NCI-H2107 (cell line): ENCODE data around the gene NCAPG2.

Source experiments
- DNase-seq: peaks from one replicate; lab custom pipeline; 2025; lab: John Stamatoyannopoulos, UW

Gene NCAPG2

DNA sequence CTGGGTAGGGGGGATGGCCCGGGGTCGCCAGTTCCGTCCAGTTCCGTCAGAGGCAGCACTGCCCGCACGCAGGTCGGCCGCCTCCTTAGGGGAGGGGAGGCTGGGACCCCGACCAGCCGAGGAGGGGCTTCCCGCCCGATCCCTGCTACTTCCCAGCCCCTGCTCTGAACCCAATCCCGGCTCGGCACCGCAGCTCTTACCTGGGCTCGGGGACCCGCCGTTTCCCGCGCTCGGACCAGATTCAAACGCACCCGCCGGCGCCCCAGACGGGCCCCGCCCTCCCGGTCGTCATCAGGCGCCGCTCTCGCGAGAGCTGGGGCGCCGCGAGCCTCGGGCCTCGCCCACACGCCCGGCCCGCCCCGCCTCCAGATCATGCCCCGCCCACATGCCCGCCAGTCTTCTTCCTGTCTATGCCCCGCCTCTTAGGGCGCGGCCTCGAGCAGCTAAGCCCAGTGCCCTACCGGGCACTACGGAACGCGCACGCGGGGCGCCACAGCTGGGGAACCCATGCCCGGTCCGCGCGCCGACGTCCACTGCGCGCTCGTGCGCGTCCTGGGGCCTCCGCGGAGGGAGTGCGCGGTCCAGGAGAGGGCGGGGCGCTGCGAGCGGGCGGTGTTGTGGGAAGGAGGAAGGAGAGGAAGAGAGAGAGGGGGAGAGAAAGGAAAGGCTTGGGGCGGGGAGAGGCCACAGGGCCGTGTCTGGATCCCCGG lies at the start of gene NCAPG2:
Gene NCAPG2 (minus strand): TSS at position 281 of the 710 bp plus-strand sequence. CDS start 2,905 bp downstream, outside the sequence.
- DNase-seq, result peak; percentile 98

DNA sequence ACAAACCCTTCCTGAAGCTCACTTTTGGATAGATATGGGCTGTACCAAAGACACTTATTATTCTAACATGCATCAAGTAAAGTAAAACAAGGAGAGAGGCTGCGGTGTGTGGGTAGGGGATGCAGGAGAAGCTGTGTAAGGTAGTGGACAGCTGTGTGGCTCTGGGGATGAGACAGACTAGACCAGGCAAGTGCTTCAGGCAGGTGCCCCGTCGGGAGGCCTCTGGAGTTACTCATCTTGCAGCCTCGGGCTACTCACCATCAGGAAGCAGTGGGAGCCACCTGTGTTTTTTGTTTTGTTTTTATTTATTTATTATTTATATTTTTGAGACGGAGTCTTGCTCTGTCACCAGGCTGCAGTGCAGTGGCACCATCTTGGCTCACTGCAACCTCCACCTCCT lies 49.3 kb upstream of the NCAPG2 start:
- no peak for DNase-seq

DNA sequence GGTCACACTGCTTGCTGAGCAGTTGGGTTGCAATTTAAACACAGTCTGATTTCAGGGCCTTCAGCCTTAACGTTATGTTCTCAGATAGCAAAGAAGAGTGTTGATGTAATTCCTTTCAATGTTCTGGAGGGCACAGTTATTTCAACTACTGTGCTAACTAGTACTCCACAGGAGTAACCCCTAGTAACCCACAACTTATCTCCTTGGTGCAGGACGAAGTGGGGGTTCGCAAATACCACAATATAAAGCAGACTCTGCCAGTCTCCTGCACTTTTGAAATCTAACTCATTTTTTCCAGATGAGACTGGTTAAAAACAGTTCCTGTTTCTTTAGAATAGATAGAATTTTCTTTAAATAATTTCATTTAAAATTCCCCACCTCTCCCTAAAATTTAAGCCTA lies 47.1 kb upstream of the NCAPG2 start:
- no peak for DNase-seq

GRCh38 chr7:158751199-158751598 lies 46.6 kb upstream of the NCAPG2 start:
- DNase-seq, result no peak

GRCh38 chr7:158750702-158751101 lies 46.1 kb upstream of the NCAPG2 start:
- DNase-seq, result no peak

DNA sequence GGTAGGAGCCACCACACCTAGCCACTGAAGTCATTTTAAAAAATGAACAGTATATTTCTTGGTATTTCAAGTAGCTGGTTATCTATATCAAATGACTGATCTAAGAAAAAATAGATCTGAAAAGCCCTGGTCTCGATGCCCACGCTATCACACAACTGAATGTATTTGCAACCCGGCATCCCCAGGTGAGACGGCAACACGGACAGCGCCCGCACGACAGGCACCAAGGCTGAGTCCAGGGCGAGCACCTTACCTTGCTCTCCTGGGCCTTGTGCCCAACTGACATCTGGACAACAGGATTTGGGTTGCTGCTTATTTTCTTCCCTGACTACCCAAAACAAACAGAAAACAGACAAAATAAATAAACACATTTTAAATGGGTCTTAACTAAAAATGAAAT lies 44.8 kb upstream of the NCAPG2 start:
- no peak for DNase-seq

DNA sequence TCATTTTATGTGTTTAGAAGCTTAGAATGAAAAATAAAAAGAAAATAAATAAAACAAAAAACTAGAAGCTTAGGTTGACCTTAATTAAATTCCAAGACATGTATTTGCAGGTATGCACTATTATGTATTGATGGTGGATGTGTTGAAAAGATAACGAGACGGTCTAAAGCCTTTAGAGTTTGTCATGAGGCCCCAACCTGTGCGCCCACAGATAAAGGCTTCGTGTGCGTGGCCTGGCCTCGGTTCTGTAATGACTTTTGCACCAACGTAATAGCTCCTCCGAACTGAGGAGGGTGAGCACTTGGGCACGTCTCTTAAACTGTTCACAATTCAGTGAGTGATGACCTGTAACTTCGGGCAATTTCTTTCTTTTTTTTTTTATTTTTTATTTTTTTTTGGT lies 43.7 kb upstream of the NCAPG2 start:
- no peak for DNase-seq

DNA sequence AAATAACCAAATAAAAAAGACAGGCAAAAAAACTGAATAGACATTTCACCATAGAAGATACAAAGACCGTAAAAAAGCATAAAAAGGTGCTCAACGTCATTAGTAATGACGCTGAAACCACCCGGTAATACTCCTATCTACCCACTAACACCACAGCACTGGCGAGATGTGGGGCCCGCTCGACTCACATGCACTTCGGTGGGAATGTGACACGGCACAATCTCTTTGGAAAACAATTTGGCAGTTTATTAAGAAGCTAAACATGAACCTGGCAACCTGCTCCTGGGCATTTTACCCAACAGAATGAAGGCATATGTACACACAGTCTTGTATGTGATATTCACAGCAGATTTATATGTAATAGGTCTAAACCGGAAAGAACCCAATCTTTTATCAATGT lies 42.8 kb upstream of the NCAPG2 start:
- no peak for DNase-seq

DNA sequence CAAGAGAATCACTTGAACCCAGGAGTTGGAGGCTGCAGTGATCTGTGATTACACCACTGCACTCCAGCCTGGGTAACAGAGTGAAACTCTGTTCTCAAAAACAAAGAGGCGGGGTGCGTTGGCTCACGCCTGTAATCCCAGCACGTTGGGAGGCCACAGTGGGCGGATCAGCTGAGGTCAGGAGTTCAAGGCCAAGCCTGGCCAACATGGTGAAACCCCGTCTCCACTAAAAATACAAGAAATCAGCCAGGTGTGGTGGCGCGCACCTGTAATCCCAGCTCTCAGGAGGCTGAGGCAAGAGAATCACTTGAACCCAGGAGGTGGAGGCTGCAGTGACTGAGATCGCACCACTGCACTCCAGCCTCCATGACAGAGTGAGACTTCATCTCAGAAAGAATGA lies 42.4 kb upstream of the NCAPG2 start:
- no peak for DNase-seq

DNA sequence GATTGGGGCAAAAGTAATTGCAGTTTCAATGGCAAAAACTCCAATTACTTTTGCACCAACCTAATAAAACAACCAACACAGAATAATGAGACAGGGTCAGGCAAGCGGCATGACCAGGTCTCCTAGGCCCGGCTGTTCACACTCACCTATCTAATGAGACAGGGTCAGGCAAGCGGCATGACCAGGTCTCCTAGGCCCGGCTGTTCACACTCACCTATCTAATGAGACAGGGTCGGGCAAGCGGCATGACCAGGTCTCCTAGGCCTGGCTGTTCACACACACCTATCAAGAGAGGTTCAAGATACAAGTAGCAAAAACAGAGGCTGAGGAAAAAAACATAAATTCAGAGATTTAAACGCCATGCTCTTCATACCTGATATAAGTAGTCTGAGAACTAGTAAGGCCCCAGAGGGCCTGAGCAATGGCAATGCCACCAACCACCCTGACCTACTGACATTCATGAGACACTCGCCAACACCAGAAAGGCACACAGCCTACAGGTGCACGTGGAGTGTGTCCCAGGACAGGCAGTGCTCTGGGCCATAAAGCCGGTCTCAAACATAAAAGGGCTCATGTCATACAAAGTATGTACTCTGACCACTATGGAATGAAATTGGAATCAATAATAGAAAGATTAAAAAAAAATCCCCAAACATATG lies 40.6 kb upstream of the NCAPG2 start:
- DNase-seq, result no peak

DNA sequence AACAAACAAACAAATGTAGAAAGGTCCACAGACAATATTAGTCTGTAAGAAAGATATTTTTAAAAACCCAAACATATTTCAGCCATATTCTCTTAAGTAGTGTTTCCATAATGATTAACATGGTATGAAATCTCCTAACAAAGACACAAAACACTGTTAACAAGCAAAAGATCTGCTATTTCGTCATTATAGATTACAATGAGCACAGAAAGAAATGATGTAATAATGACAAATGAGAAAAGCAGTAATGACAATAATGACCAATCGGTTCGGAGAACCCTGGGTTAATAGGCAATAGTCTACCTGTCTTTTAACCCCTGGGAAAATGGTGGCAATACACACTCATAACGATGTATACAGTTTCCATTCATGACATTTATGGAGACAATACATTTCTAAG lies 39.5 kb upstream of the NCAPG2 start:
- no peak for DNase-seq

- DNase-seq, result no peak
Observed at GRCh38 chr7:158743219-158743618, 38.6 kb upstream of the NCAPG2 start.

DNA sequence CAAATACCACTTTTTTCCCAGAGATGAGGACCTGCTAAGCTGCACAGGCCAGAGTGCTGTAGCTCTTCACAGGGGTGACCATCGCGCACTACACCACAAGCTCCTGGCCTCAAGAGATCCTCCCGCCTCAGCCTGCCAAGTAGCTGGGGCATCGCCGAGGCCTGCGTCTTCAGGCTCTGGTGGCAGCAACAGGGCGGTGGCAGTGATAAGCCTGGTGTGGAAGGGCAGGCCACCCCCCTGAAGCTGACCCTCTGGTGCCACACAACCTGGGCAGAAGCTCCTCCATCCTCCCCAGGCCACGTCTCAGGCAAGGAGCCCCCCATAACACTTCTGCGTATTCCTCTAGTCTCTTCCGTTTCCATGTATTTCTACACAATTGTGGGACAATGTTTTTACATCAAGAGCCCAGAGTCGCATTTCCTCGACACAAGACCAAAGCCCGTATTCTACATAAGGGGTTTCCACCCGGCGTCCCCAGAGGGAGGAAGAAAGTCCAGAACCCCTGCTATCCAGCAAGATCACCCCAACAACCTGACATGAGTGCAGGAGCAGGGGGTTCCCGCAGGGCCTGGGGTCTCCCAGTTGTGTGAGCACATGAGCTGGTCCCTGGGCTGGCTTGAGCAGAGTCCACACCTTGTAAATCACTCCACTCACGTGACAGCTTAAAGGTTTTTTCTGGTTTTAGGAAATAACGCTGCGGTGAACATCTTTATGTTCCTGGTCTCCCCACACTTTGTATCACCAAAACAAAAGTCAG lies 37.6 kb upstream of the NCAPG2 start:
- DNase-seq, result no peak

- DNase-seq, result no peak
Observed at GRCh38 chr7:158741294-158741666, 36.7 kb upstream of the NCAPG2 start.

GRCh38 chr7:158740657-158741293 lies 36.2 kb upstream of the NCAPG2 start:
- DNase-seq, result no peak

DNA sequence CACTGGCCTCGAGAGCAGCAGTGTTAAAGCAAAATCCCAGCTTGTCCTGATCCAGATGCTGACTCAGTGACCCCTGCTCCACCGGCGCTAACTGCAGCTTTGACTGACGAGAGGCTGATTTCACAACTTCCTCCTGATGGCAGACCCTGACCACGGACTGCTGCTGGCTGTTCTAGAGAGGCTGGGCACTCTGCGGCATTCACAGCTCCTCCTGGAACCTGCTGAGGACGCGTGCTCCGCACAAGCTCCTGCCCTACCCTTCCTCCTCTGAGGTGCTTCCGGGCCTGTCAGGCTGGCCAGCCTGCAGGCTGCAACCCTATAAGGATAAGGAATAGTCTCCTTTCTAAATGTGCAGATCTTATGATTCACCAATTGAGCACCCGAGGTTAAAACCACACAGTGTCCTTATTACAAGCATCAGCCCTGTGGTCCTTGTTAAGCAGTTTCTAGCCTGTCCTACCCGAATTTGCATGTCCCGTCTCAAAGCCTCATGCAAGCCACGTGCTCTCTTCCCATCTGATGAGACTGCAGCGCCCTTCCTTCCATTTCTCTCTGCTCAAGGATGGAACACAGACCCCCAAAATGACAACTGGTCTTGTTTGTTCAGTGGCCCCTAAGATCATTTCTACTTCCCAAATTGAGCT lies 35.5 kb upstream of the NCAPG2 start:
- no peak for DNase-seq

DNA sequence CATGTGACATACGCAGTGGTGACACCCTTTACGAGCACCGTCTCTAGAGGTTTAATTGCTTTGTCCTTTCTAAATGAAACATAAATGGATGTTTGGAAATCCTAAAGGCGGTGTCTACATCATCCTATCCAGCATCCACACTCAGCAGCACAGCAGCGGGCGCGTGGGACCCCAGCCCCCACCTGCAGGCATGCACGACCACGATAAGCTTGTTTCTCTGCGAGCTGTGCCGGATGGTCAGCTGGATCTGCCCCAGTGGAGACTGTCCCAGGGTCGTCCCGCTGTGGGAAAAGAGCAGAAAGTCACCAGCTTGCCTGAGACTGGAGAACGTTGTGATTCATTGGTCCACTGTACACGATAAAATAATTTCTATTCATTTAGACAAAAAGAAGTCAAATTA lies 34.2 kb upstream of the NCAPG2 start:
- DNase-seq, result no peak

- no peak for DNase-seq
Observed at GRCh38 chr7:158737064-158737695, 32.6 kb upstream of the NCAPG2 start.

DNA sequence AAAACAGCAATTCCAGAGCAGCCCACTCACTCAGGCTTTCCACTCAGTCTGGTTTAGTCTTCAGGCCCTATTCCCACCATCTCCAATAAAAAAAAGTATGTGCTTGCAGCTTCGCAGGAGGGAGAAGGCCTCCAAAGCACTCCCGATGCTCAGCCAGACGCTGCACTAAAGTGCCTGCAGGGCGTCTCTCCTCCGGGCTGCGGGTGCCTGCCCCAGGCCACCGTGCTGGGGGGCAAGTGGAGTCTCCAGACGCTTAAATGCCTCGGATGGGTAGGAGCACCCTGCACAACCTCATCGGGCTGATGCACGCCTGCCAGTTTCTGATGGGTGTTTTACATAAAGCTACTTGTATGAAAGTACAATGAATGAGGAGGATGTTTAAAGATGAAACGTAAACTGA lies 31.3 kb upstream of the NCAPG2 start:
- no peak for DNase-seq

DNA sequence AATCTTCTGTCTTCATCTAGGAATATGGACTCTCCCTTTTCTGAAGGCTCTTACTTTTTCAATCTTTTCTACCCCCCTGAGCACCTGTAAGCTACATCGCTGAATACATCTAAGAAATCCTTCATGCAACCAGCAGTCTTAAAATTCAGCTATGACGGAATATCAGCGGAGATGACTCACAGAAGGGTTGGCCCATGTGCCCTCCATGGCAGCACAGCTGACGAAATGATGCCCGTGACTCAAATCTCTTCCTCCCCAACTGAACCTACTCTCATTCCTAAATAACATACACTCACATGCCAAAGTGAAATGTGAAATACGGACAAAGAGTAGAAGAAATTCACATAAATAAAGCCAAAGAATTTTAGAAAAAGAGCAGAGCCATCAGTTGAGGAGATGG lies 30.3 kb upstream of the NCAPG2 start:
- no peak for DNase-seq

DNA sequence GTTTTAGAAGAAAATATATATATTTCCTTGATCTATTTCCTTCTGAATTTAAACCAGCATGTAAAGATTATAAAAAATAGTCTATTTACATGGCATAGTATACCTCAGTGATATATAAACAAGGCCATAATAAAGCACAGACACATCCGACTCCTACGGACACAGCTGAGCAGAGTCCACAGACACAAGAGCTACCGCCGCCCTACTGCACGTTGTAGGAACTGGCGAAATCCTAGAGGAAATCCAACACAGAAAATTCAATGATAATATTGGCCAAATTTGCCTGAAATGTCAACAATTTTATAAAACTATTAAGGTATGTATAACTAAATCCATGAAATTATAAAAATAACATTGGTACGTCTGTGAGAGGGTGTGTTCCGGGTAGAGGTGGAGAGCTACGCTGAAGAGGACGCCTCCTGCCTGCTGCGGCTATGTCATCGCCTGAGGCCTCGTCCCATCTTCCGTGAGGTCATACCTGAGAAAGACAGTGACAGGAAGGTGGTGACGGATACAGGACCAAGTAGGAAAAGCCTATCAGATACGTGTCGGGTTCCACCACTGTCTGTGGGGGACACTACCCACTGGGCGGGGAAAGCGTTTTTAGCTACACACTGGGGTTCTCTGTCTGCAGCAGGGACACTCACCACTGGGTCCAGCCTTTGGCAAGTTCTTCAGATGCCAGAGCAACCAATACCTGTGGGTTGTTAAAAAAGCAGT lies 29.3 kb upstream of the NCAPG2 start:
- no peak for DNase-seq
